ENCODE measurements around the gene RAC3.

DNA sequence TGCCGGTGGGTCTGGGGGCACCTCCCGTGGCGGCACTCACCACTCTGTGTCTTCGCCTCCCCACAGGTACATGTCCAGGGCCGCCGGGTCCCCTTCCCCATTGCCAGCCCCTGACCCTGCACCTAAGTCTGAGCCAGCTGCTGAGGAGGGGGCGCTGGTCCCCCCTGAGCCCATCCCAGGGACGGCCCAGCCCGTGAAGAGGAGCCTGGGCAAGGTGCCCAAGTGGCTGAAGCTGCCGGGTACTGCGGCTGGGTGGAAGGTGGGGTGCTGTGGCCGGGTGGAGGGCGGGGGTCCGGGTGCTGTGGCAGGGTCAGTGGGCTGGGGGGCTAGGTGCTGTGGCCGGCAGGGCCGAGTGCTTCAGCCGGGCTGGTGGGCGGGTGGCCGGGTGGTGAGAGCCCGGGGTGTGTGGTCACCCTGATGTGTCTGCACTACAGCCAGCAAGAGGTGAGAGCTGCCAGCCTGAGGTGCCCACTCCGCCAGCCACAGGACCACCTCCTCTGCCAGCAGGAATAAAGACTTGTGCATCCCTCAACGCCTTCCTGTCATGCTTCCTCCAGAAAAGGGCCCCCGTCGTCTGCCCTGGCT lies 14.5 kb upstream of the RAC3 start:
- TF ChIP-seq, protein P1, sequence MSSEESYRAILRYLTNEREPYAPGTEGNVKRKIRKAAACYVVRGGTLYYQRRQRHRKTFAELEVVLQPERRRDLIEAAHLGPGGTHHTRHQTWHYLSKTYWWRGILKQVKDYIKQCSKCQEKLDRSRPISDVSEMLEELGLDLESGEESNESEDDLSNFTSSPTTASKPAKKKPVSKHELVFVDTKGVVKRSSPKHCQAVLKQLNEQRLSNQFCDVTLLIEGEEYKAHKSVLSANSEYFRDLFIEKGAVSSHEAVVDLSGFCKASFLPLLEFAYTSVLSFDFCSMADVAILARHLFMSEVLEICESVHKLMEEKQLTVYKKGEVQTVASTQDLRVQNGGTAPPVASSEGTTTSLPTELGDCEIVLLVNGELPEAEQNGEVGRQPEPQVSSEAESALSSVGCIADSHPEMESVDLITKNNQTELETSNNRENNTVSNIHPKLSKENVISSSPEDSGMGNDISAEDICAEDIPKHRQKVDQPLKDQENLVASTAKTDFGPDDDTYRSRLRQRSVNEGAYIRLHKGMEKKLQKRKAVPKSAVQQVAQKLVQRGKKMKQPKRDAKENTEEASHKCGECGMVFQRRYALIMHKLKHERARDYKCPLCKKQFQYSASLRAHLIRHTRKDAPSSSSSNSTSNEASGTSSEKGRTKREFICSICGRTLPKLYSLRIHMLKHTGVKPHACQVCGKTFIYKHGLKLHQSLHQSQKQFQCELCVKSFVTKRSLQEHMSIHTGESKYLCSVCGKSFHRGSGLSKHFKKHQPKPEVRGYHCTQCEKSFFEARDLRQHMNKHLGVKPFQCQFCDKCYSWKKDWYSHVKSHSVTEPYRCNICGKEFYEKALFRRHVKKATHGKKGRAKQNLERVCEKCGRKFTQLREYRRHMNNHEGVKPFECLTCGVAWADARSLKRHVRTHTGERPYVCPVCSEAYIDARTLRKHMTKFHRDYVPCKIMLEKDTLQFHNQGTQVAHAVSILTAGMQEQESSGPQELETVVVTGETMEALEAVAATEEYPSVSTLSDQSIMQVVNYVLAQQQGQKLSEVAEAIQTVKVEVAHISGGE (CRISPR knock-in tag; IDR thresholded peaks at IDR 0.05): no peak
- TF ChIP-seq EP300 (IDR thresholded peaks at IDR 0.05; ENCODE audit: low read length) (no peak), GABPA (tag; conservative IDR thresholded peaks at IDR 0.05; ENCODE audit: low read depth) (no peak), ZNF24 (IDR thresholded peaks at IDR 0.05) (no peak), SMAD1 (IDR thresholded peaks at IDR 0.05; ENCODE audit: low read depth, low read length, partially characterized antibody) (no peak), PPARD (CRISPR knock-in tag; IDR thresholded peaks at IDR 0.05) (no peak)
- TF ChIP-seq, protein P2, sequence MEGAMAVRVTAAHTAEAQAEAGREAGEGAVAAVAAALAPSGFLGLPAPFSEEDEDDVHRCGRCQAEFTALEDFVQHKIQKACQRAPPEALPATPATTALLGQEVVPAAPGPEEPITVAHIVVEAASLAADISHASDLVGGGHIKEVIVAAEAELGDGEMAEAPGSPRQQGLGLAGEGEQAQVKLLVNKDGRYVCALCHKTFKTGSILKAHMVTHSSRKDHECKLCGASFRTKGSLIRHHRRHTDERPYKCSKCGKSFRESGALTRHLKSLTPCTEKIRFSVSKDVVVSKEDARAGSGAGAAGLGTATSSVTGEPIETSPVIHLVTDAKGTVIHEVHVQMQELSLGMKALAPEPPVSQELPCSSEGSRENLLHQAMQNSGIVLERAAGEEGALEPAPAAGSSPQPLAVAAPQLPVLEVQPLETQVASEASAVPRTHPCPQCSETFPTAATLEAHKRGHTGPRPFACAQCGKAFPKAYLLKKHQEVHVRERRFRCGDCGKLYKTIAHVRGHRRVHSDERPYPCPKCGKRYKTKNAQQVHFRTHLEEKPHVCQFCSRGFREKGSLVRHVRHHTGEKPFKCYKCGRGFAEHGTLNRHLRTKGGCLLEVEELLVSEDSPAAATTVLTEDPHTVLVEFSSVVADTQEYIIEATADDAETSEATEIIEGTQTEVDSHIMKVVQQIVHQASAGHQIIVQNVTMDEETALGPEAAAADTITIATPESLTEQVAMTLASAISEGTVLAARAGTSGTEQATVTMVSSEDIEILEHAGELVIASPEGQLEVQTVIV (CRISPR knock-in tag; IDR thresholded peaks at IDR 0.05; ENCODE audit: borderline replicate concordance): no peak
- TF ChIP-seq, protein P3, sequence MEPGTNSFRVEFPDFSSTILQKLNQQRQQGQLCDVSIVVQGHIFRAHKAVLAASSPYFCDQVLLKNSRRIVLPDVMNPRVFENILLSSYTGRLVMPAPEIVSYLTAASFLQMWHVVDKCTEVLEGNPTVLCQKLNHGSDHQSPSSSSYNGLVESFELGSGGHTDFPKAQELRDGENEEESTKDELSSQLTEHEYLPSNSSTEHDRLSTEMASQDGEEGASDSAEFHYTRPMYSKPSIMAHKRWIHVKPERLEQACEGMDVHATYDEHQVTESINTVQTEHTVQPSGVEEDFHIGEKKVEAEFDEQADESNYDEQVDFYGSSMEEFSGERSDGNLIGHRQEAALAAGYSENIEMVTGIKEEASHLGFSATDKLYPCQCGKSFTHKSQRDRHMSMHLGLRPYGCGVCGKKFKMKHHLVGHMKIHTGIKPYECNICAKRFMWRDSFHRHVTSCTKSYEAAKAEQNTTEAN (CRISPR knock-in tag; IDR thresholded peaks at IDR 0.05): no peak
- TF ChIP-seq, protein P4, sequence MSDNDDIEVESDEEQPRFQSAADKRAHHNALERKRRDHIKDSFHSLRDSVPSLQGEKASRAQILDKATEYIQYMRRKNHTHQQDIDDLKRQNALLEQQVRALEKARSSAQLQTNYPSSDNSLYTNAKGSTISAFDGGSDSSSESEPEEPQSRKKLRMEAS (CRISPR knock-in tag; IDR thresholded peaks at IDR 0.05): no peak
- TF ChIP-seq, protein P5, sequence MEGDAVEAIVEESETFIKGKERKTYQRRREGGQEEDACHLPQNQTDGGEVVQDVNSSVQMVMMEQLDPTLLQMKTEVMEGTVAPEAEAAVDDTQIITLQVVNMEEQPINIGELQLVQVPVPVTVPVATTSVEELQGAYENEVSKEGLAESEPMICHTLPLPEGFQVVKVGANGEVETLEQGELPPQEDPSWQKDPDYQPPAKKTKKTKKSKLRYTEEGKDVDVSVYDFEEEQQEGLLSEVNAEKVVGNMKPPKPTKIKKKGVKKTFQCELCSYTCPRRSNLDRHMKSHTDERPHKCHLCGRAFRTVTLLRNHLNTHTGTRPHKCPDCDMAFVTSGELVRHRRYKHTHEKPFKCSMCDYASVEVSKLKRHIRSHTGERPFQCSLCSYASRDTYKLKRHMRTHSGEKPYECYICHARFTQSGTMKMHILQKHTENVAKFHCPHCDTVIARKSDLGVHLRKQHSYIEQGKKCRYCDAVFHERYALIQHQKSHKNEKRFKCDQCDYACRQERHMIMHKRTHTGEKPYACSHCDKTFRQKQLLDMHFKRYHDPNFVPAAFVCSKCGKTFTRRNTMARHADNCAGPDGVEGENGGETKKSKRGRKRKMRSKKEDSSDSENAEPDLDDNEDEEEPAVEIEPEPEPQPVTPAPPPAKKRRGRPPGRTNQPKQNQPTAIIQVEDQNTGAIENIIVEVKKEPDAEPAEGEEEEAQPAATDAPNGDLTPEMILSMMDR (IDR thresholded peaks at IDR 0.05 in 2 of 3, conservative IDR thresholded peaks at IDR 0.05 in 1 of 3; ENCODE audit: insufficient read depth in 2 of 3, low read depth in 1 of 3, low read length in 3 of 3): no peak

Measured in K562 (cell line).